Midbrain (tissue), 1 donor: ENCODE measurements around the gene DUSP16.

Experiments
- DNase-seq: peaks from one replicate; lab custom pipeline; 2025; lab: John Stamatoyannopoulos, UW

Gene DUSP16

DNA sequence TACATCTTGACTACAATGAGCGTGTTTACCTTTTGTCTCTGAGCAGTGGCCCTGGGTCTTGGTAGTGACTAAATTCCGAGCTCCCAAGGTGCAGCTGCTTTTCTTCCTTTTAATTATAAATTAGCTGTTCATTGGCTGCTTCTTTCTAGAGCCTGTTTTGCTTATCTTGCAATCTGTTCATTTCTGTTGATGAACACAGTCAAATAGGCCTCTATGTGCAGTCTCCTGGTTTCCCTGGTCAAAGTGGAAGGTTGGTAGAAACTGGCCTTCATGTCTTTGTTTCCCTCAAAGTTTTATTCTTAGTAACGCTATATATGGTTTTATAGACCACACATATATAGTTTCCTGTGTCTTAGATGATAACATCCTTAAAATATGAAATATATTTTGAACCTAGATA is 94.1 kb downstream of the DUSP16 start:
- no peak for DNase-seq

DNA sequence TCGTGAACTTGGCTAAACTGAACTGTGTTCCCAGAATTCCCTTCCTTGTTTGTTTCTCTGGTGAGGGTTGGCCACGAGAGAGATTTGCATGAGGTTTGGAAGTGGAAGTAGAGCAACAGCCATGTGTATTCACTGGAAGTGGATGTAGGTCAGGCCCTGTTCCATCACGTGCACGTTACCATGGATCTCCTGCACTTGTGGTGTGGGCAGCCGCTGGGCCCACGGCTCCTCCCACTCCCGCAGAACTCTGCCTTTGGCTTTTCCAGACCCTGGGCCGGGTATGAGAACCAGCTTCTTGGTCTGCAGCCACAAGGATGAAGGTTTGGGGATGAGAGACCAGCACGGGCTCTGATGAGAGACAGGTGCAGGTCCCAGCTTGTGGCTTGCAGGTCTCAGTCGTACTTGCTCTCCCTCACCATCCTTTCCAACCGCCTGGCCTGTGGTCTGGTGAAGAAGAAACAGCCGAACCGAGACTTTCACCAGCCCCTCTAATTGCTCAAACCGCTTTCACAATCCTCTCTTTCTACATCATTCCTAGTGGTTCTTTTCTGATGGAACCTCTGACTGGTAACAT is 94.9 kb downstream of the DUSP16 start:
- peak; percentile 53 for DNase-seq

DNA sequence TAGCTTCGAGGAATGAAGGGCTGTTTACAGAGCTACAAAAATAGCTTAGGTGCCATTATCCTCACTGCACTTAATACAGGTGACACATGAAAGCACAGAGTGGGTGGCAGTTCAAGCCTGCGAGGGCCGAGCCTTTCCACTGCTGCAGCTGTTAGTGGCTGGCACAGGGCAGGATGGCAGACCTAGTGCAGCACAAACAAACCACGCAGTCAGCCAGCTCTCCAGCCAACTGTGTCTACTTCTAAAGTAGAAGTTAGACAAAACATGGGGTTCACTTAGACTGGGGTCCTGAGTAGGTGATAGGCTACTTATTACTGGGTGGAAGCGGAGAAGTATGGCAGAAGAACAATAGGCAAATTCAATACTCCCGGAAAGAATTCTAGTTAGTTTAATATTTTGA is 95.4 kb downstream of the DUSP16 start:
- no peak for DNase-seq

DNA sequence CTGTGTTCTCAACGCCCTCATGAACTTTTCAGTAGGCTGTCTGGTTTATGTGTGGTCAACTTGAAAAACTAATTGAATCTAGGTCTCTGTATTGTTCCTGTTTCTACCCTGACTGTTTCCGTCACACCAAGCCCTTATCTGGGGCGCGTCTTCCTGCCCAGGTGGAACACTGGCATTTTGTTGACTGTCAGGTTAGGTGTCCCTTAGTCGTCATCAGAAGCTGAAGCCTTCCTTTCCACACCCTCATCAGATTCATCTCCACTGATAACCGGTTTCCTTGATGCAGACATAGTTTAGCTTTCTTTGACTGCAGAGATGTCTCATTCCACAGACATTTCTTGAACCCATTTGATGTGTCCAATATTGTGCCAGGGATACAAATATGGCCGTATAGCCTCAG is 96.5 kb downstream of the DUSP16 start:
- DNase-seq, result no peak

DNA sequence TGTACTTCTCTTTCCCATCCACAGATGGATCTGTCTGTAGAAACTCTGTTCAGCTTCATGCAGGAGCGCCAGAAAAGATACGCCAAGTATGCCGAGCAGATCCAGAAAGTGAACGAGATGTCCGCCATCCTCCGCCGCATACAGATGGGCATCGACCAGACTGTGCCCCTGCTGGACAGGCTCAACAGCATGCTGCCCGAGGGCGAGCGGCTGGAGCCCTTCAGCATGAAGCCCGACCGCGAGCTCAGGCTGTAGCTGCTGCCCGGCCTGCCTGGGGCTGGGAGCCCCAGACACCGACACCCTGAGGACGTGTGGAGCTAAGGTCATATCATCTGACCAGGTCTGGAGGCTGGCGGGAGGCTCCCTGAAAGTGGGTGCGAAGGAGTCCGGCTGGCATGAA is 97.1 kb downstream of the DUSP16 start:
- DNase-seq, result no peak

GRCh38 chr12:12461923-12462315 is 100.7 kb downstream of the DUSP16 start:
- no peak for DNase-seq

GRCh38 chr12:12460935-12461922 is 101.4 kb downstream of the DUSP16 start:
- DNase-seq, result no peak

DNA sequence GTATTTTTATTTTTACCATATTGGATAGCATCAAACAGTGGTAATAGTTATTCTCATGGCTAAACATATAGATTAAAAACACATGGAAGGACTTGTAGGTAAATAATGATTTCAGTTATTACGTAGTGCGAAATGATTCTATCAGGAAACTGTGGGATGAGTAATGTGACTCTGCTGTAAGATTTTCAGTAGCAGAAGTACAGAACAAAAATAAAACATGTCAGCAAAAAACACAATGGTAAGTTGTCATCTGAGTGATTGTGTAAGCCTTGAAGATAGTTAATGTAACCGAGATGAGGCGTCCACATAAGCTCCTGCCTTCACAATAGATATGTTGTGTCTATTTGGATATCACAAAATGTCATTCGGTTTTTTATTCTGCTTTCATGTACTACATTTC is 106.0 kb downstream of the DUSP16 start:
- DNase-seq, result no peak

GRCh38 chr12:12454315-12454714 is 108.3 kb downstream of the DUSP16 start:
- no peak for DNase-seq

DNA sequence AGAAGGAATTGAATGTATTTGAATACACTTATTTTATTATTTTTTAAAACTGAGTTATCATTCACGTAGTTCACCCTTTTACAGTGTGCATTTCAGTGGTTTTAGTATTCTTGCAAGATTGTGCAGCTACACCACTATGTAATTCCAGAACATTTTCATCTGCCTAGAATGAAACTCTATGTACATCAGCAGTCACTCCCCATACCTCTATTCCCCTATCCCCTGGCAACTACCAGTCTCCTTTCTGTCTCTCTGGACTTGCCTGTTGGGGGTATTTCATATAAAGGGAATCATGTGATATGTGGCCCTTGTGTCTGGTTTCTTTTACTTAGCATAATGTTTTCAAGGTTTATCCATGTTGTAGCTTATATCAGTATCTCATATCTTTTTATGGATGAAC is 109.0 kb downstream of the DUSP16 start:
- DNase-seq, result no peak

DNA sequence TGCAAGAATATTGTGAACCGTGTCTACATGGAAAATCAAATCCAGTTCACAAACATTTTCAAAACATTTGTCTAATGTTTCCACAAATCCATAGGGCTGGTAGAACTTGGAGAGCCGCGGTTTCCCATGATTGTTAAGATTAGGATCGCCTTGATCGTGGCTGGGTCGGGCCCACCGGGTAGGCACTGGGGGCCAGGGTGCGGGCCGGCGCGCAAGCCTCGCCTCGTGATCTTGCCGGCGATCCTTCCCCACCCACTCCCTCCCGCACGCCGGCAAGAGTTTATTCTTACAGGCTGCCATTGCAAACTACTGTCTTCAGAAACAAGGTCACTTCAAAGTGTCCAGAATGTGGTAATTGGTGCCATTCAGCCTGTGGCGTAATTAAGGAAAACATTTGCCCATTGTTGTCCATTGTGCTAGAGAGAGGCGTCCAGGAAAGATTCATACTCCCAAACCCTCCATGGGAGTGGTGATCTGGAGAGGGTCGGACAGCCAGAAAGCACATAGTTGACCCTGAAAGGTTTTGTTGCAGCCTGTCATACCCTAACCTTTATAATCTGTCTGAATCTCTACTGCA is 110.2 kb downstream of the DUSP16 start:
- DNase-seq, result no peak

DNA sequence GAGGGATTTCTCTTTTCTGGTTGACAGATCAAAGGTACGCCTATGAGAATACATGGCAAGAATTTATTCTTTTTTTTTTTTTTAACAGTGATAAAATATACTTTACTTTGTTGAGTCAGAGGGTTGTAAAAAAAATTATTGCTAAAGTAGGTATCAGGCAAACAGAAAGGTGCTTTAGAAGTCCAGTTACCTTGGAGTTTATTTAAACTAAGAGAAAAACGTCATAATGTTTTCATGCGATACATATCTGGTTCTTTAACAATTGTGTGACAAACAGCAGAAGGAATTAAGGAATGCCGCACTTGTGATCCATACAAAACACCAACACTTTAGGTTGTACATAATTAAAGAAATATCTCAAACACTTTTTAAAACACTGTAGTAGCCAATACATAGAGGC is 111.6 kb downstream of the DUSP16 start:
- DNase-seq, result no peak

DNA sequence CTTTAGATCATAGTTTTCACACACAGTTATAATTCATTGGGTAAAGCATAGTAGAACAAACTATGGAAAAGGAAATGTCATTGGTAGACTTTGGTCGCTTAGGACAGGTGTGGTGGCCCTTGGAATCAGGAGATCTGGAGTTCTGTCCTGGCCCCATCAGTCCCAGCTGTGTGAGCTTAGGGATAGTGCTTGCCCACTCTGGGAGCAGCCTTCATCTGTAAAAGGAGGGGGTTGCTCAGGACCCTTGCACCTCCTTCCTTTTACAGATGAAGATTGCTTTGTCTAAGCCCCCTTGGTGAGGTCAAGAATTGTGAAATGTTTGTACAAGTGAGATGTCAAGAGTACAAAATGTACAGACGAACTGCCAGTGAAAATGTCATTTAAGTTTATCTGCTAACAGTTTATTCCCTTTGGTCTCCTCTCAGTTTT is 112.6 kb downstream of the DUSP16 start:
- no peak for DNase-seq

DNA sequence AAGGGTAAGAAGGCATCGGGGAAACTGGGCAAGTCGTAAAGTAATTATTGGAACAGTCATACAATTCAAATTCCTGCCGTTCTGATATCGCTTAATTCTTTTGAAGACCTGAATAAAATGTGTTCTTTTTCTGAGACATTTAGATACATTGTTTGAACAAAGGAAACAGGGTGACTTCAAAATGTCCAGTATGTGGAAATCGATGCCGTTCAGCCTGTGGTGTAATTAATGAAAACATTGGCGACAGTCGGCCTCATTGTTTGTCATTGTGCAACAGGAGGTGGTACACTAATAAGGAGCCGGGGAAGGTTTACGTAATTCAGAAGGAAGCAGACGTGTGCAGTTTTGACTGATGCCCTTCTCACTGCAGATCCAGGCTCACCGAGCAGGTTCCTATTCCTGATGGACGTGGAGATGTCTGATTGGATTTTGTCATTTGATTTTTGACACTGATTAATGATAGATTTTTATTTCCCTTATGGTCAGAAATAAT is 113.1 kb downstream of the DUSP16 start:
- DNase-seq, result no peak

DNA sequence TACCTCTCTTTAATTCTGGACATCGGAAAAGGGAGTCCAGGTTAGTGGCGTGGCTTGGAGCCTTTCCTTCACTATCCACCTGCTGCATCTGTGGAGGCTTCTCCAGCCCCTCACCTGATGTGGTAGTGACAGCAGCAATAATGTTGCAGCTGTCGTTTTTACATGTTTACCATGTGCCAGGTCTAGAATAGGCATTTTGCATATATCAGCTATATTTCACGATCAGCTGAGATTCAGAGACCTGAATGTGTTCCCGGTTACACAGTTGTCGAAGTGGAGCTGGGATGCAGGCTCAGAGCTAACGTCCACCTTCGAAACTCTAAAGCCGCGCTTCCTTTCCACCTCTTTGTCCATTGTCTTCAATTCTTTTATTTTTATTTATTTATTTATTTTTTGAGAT is 114.8 kb downstream of the DUSP16 start:
- DNase-seq, result no peak

DNA sequence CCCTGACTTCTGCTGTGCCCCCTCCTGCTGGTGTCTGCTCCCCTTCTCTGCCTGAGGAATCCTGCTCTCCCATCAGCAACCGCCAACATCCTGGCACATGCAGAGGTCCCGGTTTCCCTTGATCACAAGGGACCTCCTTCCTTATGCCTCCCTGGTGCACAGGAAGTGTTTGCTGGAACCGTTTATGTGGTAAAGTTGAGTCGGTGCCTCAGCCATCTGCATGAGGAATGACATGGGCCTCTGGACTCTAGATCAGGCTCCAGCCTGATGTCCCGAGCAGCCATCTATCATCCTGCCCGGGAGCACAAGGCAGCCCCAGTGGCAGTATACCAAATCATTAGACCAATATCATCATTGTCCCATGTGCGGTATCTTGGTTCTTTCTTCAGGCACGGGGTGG is 115.4 kb downstream of the DUSP16 start:
- DNase-seq, result no peak

- DNase-seq, result no peak
These were observed 115.9 kb downstream of the DUSP16 start for GRCh38 chr12:12446786-12447185.

DNA sequence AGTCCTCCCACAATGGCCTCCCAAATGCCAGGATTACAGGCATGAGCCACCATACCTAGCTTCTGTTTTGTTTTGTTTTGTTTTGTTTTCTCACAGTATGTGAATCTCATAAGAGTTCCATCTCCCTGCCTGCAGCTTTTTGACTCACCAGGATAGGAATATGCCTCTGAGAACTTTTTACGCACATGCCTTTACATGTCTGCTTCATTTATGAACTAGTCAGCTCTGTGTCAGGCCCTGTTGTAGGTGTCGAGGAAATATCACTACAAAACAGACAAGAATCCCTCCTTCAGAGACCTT is 116.8 kb downstream of the DUSP16 start:
- DNase-seq, result no peak

DNA sequence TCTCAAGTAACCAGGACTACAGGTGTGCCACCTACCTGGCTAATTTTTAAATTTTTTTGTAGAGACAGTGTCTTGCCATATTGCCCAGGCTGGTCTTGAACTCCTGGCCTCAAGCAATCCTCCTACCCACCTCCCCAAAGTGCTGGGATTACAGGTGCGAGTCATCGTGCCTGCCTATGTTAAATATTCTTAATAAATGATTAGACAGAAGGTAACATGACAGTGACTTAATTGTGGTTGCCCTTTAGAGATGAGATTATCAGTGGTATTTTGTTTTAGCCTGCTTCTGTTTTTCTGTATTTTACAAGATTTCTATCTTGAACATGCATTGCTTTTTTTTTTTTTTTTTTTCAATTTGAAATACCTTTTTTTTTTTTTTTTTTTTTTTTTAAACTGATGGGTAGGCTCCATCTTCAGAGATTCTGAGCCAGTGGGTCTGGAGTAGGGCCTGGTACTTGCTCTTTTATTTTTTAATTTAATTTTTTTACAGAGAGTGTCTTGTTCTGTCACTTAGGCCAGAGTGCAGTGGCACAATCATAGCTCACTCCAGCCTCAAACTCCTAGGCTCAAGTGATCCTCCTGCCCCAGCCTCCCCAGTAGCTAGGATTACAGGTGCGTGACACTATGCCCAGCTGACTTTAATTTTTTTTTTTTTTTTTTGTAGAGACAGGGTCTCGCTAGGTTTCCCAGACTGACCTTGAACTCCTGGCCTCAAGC is 117.3 kb downstream of the DUSP16 start:
- DNase-seq, result no peak

GRCh38 chr12:12443431-12443878 is 119.2 kb downstream of the DUSP16 start:
- DNase-seq, result no peak

DNA sequence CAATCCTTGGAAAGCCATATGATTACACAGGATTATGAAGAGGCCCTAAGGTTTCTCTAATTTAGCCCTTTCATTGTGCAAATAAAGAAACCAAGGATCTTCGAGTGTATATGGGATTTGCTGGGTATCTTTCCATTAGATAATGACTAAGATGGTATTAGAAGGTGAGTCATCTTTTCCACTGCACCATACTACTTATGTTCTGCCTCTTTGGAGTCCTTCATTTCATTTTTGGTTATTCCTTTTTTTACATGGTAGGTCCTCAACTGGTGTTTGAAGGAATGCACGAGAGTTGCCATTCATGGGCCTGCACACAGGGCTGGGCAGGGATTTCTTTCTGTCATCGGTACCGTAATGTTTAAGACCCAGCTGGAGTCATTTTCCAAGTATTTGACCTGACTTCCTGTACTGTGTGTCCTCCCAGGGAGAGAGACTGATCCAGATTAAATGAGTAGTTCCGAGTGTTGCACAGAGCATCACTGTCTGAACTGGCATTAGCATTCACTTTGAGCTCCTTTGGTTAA is 120.1 kb downstream of the DUSP16 start:
- no peak for DNase-seq

GRCh38 chr12:12441843-12442461 is 120.7 kb downstream of the DUSP16 start:
- no peak for DNase-seq
